ENCODE data around the gene ETV1.

The ETV1 gene

DNA sequence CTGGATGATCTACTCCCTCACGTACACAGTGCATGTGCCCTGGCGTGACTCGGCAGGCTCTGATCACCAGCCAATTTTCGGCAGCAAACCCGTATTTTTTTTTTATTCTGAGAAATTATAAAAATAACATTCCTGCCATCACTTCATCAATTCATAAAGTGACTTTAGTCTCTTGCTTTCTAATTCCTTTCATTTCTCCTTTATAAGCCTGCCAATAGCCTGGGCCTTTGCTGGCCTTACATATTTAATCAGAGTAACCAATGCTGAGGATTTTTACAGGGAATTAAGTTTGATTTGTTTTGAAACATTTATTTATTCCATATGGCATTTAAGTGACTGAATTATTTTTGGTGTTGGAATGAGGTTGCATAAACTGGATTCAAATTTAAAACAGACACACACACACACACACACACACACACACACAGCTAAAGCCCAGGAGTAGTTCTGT lies 140.8 kb downstream of the ETV1 start:
- TF ChIP-seq, protein P1, sequence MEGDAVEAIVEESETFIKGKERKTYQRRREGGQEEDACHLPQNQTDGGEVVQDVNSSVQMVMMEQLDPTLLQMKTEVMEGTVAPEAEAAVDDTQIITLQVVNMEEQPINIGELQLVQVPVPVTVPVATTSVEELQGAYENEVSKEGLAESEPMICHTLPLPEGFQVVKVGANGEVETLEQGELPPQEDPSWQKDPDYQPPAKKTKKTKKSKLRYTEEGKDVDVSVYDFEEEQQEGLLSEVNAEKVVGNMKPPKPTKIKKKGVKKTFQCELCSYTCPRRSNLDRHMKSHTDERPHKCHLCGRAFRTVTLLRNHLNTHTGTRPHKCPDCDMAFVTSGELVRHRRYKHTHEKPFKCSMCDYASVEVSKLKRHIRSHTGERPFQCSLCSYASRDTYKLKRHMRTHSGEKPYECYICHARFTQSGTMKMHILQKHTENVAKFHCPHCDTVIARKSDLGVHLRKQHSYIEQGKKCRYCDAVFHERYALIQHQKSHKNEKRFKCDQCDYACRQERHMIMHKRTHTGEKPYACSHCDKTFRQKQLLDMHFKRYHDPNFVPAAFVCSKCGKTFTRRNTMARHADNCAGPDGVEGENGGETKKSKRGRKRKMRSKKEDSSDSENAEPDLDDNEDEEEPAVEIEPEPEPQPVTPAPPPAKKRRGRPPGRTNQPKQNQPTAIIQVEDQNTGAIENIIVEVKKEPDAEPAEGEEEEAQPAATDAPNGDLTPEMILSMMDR (IDR thresholded peaks at IDR 0.05; ENCODE audit: insufficient read depth, low read depth, low read length, missing control alignments): no peak
- DNase-seq (ENCODE audit: low read depth): no peak
- no peak overlapping the region for H3K4me3 ChIP-seq (ENCODE audit: low read depth, low read length)

DNA sequence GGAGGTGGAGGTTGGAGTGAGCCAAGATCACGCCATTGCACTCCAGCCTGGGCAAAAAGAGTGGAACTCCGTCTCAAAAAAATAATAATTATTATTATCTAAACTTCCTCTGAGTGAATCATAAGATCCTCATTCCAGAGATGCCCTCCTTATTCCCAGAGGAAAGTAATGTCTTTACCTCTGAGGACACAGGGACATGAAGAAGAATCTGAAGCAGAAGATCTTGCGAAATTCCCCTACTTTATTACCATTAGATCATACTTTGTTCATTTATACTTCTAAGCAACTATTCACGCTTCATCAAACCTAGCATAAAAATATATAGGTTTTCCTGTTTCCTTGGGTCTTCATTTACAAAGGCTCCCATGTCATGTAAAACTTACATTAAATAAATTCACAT lies 143.1 kb downstream of the ETV1 start:
- DNase-seq (ENCODE audit: low read depth): no peak
- H3K4me3 ChIP-seq (ENCODE audit: low read depth, low read length): no peak overlapping the region
- TF ChIP-seq, protein P1 (IDR thresholded peaks at IDR 0.05; ENCODE audit: insufficient read depth, low read depth, low read length, missing control alignments): no peak

DNA sequence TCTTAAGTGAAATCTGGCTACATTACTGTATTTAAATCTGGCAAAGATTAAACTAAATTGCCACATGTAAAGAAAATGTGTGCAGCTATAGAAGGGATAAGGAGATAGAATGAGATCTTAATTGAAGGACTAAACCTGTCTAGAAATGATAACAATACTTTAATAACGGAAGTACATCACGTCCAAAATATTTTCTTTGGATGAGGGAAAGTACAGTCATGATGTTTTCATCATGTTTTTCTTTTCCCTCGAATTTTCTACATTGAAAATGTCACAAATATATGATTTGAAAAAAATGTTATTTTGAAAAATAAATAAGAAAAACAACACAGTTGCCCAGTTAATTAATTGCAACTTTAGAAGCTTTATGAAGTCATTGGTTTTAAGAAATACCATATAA lies 143.9 kb downstream of the ETV1 start:
- TF ChIP-seq, protein P1 (IDR thresholded peaks at IDR 0.05; ENCODE audit: insufficient read depth, low read depth, low read length, missing control alignments): no peak
- no peak overlapping the region for H3K4me3 ChIP-seq (ENCODE audit: low read depth, low read length)
- no peak for DNase-seq (ENCODE audit: low read depth)

DNA sequence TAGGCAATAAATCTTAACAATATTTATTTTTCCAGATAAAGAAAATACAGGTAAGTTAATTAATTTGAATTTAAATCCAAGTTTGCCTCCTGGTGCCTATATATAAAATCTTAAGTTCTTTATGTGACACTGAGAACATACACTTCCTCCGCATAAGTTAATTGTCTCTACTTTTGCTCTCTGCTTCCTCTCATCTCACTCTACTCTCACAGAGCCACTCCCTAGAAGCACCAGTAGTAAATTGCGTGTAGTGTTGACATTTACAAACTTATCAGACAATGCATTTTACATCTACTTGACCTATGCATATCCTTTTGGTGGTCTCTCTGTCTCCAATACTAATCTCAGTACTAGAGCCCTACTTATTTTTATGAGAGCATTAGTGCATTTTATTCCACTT lies 144.5 kb downstream of the ETV1 start:
- TF ChIP-seq, protein P1 (IDR thresholded peaks at IDR 0.05; ENCODE audit: insufficient read depth, low read depth, low read length, missing control alignments): no peak
- no peak overlapping the region for H3K4me3 ChIP-seq (ENCODE audit: low read depth, low read length)
- no peak for DNase-seq (ENCODE audit: low read depth)

DNA sequence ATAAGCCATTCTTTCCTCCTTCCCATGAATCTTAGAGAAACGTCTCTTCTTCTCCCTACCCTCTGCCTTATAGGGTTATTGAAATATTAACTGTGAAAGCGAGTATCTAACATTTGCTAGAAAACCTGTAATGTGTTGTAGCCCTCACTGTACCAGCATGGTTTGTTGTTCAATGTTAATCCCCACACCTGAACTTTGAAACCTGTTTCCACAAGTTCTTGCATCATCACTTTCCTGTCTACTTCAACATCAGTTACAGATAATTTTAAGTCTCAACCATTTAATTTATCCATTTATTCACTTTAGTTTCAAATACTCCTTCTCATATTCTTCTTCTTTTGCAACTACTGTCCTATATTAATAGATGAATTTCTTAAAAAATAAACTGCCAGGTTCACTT lies 148.2 kb downstream of the ETV1 start:
- TF ChIP-seq, protein P1 (IDR thresholded peaks at IDR 0.05; ENCODE audit: insufficient read depth, low read depth, low read length, missing control alignments): no peak
- H3K4me3 ChIP-seq (ENCODE audit: low read depth, low read length): no peak overlapping the region
- no peak for DNase-seq (ENCODE audit: low read depth)

Data from GM12865 (cell line).